Esophagus muscularis mucosa (tissue), 3 donors: ENCODE results near the gene PREX1.

Source experiments
- CTCF ChIP-seq, 3 experiments: fragments of 200-600 bp in 2 of 3; fragments of 450-650 bp in 1 of 3; sonication (generic) in 2 of 3; IDR thresholded peaks; one replicate each; pipeline ENCODE4 v1.5.1; 2017 to 2019; ENCODE audit warnings: antibody characterized with exemption in 3 of 3, mild to moderate bottlenecking in 2 of 3, moderate library complexity in 1 of 3
- POLR2A ChIP-seq: fragments of 450-650 bp; IDR thresholded peaks from one replicate; pipeline ENCODE4 v1.6.1; 2017; ENCODE audit warnings: antibody characterized with exemption, moderate library complexity, mild to moderate bottlenecking, low read depth
- POLR2AphosphoS5 ChIP-seq, 2 donors: sonication (generic); formaldehyde crosslinking; IDR thresholded peaks; one replicate each; pipeline ENCODE4 v1.6.1; 2017; ENCODE audit warnings: antibody characterized with exemption in 2 of 2

- TF ChIP-seq CTCF (IDR thresholded peaks at IDR 0.05): no peak
- no peak for TF ChIP-seq POLR2A
- TF ChIP-seq POLR2AphosphoS5 (IDR thresholded peaks at IDR 0.05): no peak
Measured at GRCh38 chr20:48841875-48842529, 14.2 kb upstream of the PREX1 start.
